ENCODE measurements around the gene TNFRSF6B.
A peak's percentile ranks its signal among the peaks of the same experiment; 100 is the strongest.
"Not testable (repeated sequence)": the region's sequence is repeated elsewhere in the genome, so short reads cannot be mapped to it uniquely, and the experiment has no call there.

Gene TNFRSF6B

DNA sequence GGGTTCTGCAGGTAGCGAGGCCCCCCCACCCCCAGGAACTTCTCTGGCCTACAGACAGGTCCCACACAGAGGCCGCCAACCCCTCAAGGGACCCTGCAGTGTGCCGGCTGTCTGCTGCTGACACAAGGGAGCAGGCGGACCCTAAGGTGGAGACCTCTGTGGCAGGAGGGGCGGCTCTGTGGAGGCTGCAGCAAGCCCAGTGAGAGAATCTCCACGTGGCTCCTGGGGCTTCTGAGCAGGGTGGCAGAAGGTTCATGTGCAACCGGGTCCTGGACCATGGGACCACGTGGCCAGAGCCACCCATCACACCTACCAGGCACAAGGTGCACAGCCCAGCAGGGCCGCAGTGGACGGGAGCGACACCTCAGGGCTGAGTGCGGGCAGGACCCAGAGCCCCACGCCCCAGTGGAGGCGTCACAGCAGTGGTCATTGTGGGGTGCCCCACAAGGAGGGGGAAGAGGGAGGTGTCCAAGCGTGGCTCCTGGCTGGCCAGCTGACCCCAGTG lies 7.1 kb downstream of the TNFRSF6B start:
- Histone ChIP-seq H3K27ac (no peak overlapping the region), H3K4me3 (no peak overlapping the region)

DNA sequence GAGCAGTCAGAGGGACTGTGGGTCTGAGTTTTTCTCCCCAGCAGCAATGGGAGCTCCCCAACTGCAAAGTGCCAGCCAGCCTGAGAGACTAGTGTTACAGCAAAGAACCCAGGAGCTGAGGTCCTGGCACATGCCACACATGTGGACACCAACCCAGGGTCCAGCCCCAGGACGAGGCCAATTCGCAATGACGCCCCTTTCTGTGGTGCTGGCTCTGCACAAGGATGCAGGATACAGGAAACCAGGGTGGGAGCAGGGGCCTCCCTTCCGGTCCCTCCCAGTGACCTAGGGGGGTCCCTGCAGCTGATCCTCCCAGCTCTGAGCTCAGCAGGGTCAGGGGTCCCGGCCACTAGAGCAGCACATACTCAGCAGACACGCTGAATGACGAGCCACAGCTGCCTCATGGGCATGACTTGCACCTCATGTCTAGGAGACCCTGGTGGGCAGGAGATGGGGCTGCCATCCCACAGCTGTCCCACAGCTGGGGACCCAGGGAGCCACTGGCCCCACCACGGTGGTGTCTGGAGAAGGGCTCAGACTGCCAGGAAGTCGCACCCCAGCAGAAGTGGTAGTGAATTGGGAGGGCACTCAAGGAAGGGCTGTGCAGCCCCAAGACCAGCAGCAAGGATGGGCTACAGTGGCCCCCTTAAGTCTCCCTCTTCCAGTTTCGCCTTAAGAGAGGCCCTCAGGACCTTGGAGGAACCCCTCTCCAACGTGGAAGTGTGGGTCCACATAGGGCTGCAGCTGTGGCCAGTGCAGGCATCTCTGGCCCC lies 7.7 kb downstream of the TNFRSF6B start:
- Histone ChIP-seq H3K4me3 (no peak overlapping the region), H3K27ac (peak overlapping the region in 1 of 21 experiments; percentile 14)

DNA sequence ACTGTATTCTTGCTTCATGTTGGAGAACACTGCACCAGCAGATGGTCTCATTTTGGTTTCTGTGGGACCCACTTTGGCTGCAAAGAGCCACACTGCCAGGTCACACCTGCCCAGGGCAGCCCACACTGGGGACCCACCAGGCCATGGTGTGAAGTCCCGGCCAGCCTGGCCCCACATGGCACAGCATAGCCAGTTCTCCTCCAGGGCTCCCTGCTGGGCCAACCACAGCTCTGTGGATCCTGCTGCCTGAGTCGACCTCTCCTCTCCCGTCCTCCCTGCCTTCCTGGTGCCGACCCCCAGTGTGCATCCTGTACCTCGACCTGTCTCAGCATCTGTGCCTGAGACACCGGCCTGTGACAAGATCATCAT lies 8.3 kb downstream of the TNFRSF6B start:
- Histone ChIP-seq H3K27ac (peak overlapping the region in 1 of 21 experiments; percentile 14), H3K4me3 (no peak overlapping the region)

DNA sequence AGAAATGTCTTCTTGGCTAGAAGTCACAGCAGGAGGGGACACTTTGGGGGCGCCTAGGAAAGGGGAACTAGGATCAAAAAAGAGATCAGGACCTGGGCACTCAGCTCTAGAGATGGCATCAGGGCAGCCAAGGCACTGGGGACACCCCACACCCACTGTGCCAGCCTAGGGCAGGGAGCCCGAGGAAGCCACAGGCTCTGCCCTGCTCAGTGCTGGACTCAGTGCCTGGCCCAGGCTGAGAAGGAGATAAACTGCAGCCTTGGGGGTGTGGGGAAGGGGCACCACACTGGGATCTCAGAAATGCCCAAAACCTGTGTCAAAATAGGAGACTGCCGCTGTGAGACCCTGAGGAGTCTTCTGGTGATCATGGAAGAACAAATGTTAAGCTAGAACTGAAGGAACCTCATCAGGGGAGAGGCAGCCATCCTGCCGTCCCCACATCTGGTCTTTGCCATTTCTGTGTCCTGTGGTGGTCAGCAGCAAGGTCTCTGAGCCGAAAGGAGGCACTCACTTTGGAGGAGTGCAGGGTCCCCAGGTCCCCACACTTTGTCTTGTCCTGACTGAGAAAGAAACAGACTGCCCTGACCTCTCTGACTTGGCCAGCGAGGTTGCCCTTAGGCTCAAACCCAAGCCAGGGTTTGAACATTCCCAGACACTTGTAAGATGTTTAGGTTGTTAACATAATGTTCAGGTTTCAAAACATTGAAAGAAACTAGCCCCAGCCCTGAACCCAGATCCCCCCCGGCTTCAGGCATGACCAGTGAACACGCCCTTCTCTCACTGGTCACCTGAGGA lies 9.0 kb downstream of the TNFRSF6B start:
- Histone ChIP-seq H3K4me3 (no peak overlapping the region), H3K27ac (peak overlapping the region in 4 of 21 experiments; percentile 93 to 97 (median 96))

DNA sequence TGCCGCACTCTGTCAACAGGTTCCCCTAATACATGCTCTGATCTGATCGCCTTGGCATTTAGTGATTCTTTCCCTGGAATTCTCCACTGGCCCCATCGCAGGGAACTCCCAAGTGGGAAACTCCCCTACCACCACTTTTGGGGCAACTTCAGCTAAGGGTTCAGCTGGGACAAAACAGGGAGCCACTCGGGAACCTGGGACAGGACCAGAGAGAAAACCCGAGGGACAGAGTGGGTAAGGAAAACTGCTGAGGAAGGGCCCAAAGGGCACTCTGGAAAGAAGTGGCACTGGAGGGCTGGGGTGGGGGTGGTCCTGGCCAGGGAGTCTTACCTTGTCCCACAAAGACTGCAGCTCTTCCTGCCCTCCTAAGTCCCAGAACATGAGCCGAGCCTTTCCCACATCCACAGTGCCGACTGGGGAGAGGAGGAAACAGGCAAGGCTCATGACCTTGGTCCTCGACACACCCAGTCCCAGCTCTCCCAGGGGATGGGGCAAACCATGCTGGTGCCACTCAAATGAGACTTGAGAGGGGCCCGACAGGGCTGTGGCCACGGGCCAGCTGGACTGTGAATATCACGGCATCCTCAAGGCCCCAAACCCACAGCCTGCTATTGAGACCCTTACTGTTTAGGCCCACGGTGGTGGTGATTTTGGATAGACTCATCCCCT lies 9.7 kb downstream of the TNFRSF6B start:
- Histone ChIP-seq H3K4me3 (peak overlapping the region; percentile 48 to 93 (median 70)), H3K27ac (peak overlapping the region in 19 of 21 experiments; percentile 52 to 97 (median 93))

GRCh38 chr20:63706852-63707557 lies 10.6 kb downstream of the TNFRSF6B start:
- Histone ChIP-seq H3K27ac (peak overlapping the region; percentile 82 to 98 (median 93)), H3K4me3 (peak overlapping the region; percentile 48 to 93 (median 70))

DNA sequence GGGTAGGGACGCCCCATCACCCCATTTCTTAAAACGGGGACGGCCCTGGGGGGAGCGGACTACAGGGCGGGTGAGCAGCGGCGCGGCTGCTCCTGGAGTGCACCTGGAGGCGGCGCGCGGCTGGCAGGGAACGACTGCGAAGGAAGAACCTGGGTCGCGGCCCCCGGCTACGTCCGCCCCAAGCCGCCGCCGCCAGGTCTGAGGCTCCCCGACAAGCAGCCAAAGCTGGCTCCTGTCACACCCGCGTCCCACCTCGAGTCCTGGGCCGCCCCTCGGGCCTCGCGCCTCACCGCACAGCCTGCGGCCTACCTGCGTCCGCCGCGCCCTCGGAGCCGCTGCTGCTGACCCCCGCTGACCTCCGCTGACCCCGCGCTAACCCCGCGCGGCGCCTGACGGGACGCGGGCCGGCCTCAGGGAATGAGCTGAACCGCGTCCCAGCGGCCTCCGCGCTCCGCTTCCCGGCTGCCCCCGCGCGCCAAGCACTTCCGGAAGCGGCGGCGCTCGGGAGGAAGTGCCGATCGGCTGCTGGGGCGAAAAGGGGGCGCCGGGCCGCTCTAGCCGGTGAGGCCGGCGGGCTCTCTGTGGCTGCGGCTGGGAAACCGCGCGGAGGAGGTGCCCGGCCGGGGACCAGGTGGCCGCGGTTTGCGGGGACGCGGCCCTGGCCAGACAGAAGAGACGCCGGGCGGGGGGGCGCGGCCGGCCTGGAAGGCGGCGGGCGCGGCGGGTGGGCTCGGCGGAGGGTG lies 11.3 kb downstream of the TNFRSF6B start, which contains the start of the genes ARFRP1 and ZGPAT:
ARFRP1 (minus strand) TSS at position 419 of the 743 bp plus-strand sequence. CDS start 885 bp downstream, outside the sequence.
ZGPAT (plus strand) TSS at position 482 of the 743 bp plus-strand sequence. CDS start 542 bp downstream, outside the sequence.
- H3K27ac ChIP-seq, result peak within 1 kb of the TSS; percentile 82 to 98 (median 93)
- peak within 1 kb of the TSS; percentile 48 to 93 (median 70) for H3K4me3 ChIP-seq

DNA sequence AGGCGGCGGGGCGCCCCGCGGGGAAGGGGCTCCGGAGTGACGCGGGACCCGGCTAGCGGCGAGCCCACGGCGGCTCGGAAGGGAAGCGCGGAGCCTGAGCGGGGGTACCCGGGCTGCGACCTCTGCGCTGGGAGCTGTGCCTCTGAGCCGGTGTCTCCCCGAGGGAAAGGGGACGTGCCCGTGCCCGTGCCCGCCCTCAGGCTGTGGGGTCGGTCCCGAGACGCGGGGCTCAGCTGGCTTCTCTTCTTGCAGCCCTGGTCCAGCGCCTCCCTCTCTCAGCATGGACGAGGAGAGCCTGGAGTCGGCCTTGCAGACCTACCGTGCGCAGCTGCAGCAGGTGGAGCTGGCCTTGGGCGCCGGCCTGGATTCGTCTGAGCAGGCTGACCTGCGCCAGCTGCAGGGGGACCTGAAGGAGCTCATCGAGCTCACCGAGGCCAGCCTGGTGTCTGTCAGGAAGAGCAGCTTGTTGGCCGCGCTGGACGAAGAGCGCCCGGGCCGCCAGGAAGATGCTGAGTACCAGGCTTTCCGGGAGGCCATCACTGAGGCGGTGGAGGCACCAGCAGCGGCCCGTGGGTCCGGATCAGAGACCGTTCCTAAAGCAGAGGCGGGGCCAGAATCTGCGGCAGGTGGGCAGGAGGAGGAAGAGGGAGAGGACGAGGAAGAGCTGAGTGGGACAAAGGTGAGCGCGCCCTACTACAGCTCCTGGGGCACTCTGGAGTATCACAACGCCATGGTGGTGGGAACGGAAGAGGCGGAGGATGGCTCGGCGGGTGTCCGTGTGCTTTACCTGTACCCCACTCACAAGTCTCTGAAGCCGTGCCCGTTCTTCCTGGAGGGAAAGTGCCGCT lies 12.1 kb downstream of the TNFRSF6B start:
- peak overlapping the region; percentile 48 to 93 (median 70) for H3K4me3 ChIP-seq

DNA sequence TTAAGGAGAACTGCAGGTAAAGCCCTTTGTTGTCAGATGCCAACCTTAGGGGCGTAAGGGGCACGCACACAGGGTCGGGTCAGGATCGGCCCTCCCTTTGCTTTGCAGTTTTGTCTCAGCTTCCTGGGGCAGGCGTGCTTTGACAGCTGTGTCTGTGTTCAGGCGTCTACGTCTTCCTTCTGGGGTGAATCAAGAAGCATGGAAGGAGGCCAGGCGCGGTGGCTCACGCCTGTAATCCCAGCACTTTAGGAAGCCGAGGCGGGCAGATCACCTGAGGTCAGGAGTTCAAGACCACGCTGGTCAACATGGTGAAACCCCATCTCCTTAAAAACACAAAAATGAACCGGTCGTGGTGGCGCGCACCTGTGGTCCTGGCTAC lies 12.7 kb downstream of the TNFRSF6B start:
- Histone ChIP-seq H3K4me3 (peak overlapping the region in 4 of 7 experiments; percentile 48 to 91 (median 68)), H3K27ac (peak overlapping the region in 5 of 21 experiments; percentile 91 to 97 (median 96))

More for the DNA sequence above, 12.1 kb downstream of the TNFRSF6B start:
- H3K27ac ChIP-seq, result peak overlapping the region; percentile 82 to 98 (median 93)

- Histone ChIP-seq H3K27ac (no peak overlapping the region), H3K4me3 (no peak overlapping the region)
Observed at GRCh38 chr20:63711085-63711645, 14.7 kb downstream of the TNFRSF6B start.

- Histone ChIP-seq H3K27ac (no peak overlapping the region), H3K4me3 (no peak overlapping the region)
Observed at GRCh38 chr20:63712191-63712590, 15.7 kb downstream of the TNFRSF6B start.

DNA sequence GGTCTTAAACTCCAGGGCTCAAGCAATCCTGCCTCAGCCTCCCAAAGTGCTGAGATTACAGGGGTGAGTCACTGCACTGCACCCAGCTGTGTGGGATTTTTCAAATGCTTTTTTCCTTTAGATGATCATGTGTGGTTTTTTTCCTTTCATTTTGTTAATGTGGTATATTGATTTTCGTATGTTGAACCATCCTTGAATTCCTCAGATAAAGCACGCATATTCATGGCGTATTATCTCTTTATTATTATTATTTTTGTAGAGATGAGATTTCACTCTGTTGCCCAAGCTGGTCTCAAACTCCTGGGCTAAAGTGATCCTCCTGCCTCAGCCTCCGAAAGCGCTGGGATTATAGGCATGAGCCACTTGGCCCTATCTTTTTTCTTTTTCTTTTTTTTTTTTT lies 18.4 kb downstream of the TNFRSF6B start:
- no peak overlapping the region for H3K4me3 ChIP-seq
- H3K27ac ChIP-seq, result no peak overlapping the region

DNA sequence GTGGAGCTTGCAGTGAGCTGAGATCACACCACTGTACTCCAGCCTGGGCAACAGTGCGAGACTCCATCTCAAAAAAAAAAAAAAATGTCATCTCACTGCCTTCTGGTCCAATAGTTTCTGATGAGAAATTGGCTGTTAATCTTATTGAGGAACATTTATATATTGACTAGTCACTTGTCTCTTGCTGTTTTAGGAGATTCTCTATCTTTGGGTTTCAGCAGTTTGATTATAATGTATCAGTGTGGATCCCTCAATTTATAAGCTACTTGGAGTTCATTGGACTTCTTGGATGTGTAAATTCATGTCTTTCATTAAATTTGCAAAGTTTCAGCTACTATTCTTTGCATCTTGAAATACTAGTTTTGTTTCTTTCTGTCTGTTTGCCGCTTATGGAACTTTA lies 22.5 kb downstream of the TNFRSF6B start:
- H3K27ac ChIP-seq, result no peak overlapping the region
- no peak overlapping the region for H3K4me3 ChIP-seq

DNA sequence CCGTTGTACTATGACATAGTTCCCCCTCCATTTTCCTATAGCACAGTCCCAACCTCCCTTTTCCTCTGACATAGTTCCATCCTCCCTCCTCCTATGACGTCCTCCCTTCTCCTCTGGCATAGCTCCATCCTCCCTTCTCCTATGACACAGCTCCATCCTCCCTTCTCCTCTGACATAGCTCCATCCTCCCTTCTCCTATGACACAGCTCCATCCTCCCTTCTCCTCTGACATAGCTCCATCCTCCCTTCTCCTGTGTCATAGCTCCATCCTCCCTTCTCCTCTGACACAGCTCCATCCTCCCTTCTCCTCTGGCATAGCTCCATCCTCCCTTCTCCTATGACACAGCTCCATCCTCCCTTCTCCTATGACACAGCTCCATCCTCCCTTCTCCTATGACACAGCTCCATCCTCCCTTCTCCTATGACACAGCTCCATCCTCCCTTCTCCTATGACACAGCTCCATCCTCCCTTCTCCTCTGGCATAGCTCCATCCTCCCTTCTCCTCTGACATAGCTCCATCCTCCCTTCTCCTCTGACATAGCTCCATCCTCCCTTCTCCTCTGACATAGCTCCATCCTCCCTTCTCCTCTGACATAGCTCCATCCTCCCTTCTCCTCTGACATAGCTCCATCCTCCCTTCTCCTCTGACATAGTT lies 26.6 kb downstream of the TNFRSF6B start:
- not testable (repeated sequence) for H3K4me3 ChIP-seq

DNA sequence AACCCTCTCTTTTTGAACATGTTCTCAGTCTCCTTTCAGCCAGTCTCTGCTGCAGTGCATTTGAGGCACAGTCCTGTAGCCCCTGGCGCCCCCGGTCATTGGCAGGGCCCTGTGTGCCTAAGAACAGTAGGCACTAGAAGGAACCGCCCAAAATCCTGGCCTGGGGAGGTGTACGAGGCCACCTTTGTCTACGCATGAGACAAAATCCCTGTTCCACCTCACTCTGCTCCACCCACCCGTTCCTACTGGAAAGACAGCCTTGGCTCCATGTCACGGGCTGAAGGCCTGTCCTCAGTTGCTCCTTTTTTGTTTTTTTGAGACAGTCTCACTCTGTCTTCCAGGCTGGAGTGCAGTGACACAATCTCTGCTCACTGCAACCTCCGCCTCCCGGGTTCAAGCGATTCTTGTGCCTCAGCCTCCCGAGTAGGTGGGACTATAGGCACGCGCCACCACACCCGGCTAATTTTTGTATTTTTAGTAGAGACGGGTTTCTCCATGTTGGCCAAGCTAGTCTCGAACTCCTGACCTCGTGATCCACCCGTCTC lies 33.8 kb downstream of the TNFRSF6B start:
- not testable (repeated sequence) for H3K4me3 ChIP-seq
- peak overlapping the region in 8 of 21 experiments; percentile 5 to 77 (median 46) for H3K27ac ChIP-seq

More for the DNA sequence above, 26.6 kb downstream of the TNFRSF6B start:
- H3K27ac ChIP-seq, result not testable (repeated sequence)

DNA sequence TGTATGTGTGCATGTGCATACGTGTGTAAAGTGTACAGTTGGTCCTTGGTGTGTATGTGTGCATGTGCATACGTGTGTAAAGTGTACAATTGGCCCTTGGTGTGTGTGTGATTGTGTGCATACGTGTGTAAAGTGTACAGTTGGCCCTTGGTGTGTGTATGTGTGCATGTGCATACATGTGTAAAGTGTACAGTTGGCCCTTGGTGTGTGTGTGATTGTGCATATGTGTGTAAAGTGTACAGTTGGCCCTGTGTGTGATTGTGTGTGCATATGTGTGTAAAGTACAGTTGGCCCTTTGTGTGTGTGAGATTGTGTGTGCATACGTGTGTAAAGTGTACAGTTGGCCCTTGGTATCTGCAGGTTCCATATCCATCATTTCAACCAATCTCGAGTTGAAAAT lies 35.0 kb downstream of the TNFRSF6B start:
- H3K27ac ChIP-seq, result peak overlapping the region in 1 of 21 experiments; percentile 77
- no peak overlapping the region for H3K4me3 ChIP-seq
